Fibroblast of skin of right quadriceps (primary cell): ENCODE measurements around the gene PWWP2B.
A peak's percentile ranks its signal among the peaks of the same experiment; 100 is the strongest.

Source experiments
- DNase-seq: peaks from one replicate; pipeline ENCODE4 v3.0.0-alpha.2; 2013

PWWP2B gene

DNA sequence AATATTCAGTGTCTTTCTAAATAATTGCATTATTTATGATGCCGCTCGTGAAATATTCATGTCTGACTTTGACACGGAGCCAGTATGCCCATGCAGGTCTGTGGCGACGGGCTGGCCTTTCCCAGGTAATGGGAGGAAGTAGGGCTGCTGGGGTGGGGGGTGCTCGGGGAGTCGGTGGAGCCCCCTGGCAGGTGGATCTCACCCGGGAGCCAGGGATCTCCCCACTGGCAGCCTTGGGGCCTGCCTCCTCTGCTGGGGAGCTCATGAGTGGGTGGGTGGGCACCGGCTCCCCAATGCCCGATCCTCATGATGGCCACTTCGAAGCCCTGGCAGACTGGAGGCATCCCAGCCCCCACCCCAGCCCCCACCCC is 52.8 kb downstream of the PWWP2B start:
- DNase-seq, result no peak

- DNase-seq, result no peak
Measured at GRCh38 chr10:132450466-132450824, 53.4 kb downstream of the PWWP2B start.

DNA sequence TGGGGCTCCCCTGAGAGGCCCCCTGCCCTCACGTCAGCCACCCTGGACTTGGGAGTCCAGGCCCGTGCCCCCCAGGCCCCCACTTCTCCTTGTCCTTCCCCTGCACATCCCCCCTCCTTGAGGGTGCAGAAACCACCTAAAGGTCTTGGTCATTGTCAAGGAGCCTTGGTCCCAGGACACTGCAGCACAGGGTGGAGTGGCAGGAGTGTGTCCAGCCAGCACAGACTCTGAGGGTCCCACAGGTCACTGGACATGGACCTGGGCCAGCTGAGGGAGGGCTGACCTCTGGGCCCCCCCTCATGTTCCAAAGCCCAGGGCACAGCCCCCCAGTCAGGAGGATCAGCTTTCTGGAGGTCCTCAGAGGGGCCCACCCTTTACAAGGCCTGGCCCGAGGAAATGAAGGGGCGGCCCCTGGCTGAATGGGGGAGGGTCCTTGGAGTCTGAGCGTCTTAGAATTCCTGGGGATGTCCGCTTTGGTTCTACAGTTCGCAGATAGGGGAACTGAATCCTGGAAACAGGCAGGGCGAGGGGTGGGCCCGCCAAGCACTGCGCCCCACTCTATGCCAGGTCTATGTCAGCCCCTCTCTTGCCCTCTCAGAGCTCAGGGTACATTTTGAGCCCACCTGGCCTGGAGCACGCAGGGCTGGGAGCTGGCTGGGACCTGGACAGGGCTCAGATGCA is 54.0 kb downstream of the PWWP2B start:
- DNase-seq, result no peak

- DNase-seq, result no peak
Measured at GRCh38 chr10:132451506-132452215, 54.7 kb downstream of the PWWP2B start.

DNA sequence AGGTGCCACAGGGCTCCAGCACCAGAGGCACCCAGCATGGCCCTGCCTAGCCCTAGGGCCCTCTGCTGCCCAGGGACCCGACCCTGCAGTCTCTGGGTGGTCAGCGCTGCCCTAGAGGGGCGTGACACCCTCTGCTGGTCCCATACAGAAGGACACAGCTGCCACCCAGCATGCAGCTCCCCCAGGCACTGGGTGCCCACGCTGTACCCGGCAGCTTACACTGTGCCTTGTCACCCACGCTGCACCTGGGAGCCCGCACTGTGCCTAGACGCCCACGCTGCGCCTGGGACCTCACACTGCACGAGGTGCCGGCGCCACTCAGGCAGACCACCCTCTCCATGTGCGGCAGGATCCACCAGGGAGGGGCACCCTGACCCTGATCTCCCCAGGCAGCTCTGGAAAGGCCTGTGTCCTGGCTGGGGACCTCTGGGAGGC is 55.2 kb downstream of the PWWP2B start:
- DNase-seq, result no peak

GRCh38 chr10:132452651-132453469 is 55.9 kb downstream of the PWWP2B start:
- peak; percentile 53 for DNase-seq

DNA sequence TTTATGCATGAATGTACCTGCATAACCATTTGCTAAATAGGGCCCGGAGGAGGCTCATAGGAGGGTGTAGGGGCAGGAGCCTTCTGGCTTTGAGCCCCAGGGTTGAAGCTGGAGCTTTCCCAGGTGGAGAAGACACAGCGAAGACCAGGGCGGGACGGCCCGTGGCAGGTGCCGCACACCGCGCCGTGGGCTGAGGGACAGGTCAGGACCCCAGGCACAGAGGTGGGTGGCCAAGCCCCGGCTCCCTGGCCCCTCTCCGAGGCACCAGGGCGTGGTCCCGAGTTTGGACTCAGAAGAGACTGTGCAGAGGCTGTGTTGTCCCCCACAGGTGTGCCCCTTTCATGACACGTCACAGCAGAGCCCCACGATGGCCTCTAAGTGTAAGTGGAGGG is 56.5 kb downstream of the PWWP2B start:
- no peak for DNase-seq

GRCh38 chr10:132454296-132455198 is 57.5 kb downstream of the PWWP2B start:
- DNase-seq, result no peak

GRCh38 chr10:132455441-132455971 is 58.5 kb downstream of the PWWP2B start:
- no peak for DNase-seq

DNA sequence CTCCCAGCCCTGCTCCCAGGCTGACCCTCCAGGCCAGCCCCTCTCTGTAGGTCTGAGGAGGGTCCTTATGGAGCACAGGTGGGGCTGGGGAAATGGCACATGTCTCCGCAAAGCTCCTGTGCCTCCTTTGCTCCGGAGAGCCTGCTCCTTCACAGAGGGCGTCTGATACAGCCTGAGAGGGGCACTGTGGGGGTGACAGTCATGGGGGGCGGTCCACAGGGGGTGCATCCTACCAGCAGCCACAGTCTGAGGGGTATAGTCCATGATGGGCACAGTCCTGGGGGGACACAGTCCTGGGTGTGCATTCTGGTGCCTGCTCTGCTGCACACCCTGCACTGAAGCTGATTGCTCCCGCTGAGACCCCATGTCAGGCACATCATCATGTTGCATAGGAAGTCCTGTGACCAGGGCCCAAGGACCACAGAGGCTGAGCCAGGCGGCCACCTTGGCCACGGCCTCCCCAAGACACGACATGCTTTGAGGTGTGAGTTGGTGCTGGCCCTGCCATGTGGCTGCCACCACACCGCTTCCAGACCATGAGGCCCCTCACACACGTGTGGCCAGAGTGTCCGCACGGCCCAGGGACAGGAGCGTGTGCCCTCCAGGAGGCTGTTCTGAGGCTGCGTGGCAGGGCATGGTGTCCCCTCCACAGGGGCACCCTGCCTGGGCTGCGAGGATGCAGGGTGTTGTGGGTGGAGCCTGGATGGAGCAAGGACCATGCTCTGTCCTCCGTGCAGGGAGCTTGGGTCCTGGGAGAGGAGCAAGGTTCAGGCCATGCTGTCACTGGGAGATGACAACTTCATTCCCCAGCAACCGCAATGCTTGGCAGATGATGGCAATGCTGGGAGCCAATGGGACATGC is 59.2 kb downstream of the PWWP2B start:
- DNase-seq, result no peak

DNA sequence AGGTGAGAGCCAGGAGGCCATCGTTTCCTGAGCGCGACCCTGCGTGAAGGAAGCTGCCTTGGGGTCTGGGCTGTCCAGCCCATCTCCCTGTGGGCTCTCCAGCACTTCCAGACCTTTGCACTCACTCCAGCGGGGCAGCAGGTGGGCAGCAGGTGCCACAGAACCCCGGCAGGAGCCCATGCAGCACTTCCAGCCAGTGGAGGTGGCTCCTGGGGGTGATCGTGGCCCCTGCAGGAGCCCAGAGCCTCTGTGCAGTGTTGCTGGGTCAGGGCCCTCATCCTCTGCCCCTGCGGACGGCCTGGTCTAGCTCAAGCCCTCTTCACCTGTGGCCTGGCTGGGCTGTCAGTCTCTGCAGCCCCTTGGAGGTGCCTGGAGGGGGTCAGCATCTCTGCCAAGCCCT is 59.9 kb downstream of the PWWP2B start:
- DNase-seq, result no peak

DNA sequence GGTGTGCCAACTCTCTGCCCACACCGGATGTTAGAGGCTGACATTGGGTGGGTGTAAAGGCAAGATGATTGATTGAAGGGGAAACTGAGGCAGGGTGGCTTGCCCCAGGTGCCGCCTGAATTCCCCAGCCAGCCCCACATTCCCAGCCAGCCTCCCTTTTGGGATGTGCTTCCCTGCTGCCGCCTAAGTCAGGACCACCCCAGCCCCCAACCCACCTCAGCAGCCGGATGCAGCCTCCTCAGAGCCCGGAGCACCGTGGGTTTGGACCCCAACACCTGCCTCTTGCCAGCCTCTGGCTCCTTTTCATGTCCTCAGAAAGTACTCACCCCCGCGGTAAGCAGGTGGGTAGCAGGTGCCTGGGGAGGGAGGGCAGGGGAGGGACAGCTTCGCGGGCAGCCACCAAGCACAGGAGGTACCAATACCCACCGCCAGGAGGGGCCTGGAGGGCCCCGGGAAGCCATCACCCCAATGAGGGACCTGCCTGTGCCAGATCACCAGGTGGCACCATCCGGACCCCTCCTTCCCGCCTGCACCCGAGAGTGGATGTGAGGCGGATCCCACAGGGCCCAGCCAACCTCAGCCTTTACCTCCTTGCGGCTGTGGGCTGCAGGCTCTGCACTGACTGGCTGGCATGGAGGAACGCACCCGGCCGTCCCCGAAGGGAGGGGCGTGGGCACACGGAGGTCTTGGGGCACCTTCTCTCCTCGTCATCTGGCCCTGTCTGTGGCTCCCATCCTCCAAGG is 60.5 kb downstream of the PWWP2B start:
- DNase-seq, result no peak

- DNase-seq, result no peak
Measured at GRCh38 chr10:132458071-132458585, 61.1 kb downstream of the PWWP2B start.

- peak; percentile 17 for DNase-seq
Measured at GRCh38 chr10:132458586-132459300, 61.7 kb downstream of the PWWP2B start.

DNA sequence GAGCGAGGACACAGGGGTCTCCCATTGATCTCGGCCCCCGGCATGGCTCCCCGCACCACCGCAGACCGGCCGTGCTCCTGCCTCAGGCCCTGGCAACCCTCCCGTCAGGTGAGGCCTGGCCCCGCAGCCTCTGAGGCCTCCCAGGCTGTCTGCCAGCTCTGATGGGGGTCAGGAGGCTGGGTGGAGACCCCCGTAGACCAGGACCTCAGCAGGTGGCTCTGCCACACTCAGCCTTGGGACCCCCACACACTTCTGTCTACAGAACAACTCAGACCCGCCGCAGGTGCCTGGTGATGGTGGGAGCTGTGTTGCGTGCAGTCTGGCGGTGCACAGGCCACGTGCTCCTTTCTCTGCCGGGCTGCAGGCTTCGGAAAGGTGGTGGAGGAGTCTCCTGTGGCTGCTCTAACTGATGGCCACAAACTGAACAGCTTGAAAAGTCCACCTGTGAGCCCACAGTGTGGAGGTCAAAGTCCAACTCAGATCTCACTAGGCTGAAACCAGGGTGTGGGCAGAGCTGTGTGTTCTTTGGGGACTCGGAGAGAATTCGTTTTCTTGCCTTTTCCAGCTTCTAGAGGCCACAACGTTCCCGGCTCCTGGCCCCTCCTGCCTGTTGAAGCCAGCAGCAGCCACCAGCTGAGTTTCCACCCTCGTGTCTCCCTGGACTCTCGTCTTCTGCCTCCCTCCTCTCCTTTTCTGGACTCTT is 62.5 kb downstream of the PWWP2B start:
- no peak for DNase-seq

- DNase-seq, result no peak
Measured at GRCh38 chr10:132460071-132460470, 63.1 kb downstream of the PWWP2B start.

GRCh38 chr10:132460691-132461090 is 63.7 kb downstream of the PWWP2B start:
- DNase-seq, result no peak

DNA sequence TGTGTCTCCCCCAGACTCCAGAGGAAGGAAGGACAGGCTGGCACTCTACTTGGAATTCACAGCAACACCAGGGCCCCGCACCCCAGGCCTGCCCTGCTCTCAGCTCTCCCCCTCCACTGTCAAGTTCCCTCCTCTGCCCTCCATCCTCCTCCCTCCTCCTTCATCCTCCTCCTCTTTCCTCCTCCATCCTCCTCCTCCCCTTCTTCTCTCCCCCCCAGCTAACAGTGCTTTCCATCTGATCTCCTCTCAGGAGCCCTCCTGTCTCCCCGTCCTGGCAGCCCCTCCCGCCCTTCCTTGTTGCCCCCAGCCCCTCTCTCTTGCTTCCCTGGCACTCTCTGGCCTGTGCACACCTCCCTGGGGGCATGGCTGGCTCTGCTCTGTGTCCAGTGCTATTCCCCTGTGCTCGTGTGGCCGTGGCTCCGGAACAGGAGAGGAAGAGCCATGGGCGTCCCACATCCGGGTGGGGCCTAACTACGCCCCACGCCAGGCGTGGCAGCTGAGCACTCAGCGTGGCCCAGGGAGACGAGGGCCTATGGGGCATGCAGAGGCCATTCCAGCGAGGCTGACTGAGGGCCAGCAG is 64.2 kb downstream of the PWWP2B start:
- DNase-seq, result no peak
